ENCODE data around the gene MEG3. TPM values are rescaled to one million over a fixed set of nuclear protein-coding genes. Genes with fewer than 3 reads are reported as not detected.

Gene MEG3
- total and polyA plus RNA-seq, 2 of the 8 experiments (the other 6 are each of a cell fraction or from before 2014, with no cell fraction given): 0.17 to 1.1 TPM

GRCh38 chr14:100873096-100873482, 47.2 kb downstream of the MEG3 start:
- no peak overlapping the region for H3K27ac ChIP-seq (ENCODE audit: low read depth, low read length)
- no peaks in the 10 kb centered on the region for H3K23me2 ChIP-seq (ENCODE audit: low read depth, low read length)
- no peaks in the 10 kb centered on the region for H3K36me3 ChIP-seq (ENCODE audit: control insufficient read depth in 2 of 4, insufficient read depth in 4 of 4, low read length in 3 of 4)
- FAIRE-seq: no peak
- DNase-seq (ENCODE audit: low read depth in 1 of 2, low spot score in 2 of 2): no peak
- H3K27me3 ChIP-seq (replicated peaks in 1 of 4; ENCODE audit: control insufficient read depth in 3 of 4, extremely low read depth in 1 of 4, insufficient read depth in 3 of 4, low read length in 3 of 4): no peaks in the 10 kb centered on the region
- H3K4me1 ChIP-seq (replicated peaks in 1 of 4; ENCODE audit: control insufficient read depth in 3 of 4, insufficient read depth in 4 of 4, low read length in 3 of 4): peaks cover 0 to 2% (median 0%) of the 10 kb centered on the region in 4 experiments; a peak in 1 of 7 replicates
- H3K23ac ChIP-seq (ENCODE audit: insufficient read length): no peak overlapping the region
- H3K9ac ChIP-seq (replicated peaks in 1 of 4; ENCODE audit: extremely low read depth in 1 of 4, low read depth in 3 of 4, low read length in 3 of 4): no peak overlapping the region
- H3K79me2 ChIP-seq (ENCODE audit: control insufficient read depth in 1 of 2, insufficient read depth in 2 of 2, low read length in 2 of 2): no peaks in the 10 kb centered on the region
- H3K4me3 ChIP-seq (ENCODE audit: extremely low read depth in 1 of 4, insufficient read depth in 2 of 4, low read depth in 3 of 4, low read length in 4 of 4): no peak overlapping the region
- no CpG with 5 or more reads among the region's 3 CpGs for WGBS, 2 experiments (ENCODE audit: extremely low coverage in 1 of 2, insufficient coverage in 1 of 2, insufficient read length in 1 of 2, insufficient replicate concordance in 2 of 2, low coverage in 1 of 2, low lambda C conversion rate in 2 of 2, missing lambda C conversion rate in 1 of 2)
- no peak overlapping the region for H2AK5ac ChIP-seq (ENCODE audit: low read depth, low read length)
- H2BK15ac ChIP-seq (ENCODE audit: low read length): no peak overlapping the region
- ChIA-PET POLR2A (ENCODE audit: partially characterized antibody) (no interaction called here), CTCF (ENCODE audit: partially characterized antibody) (interaction anchor here (0.8 to 1.5 kb wide), 2 partner anchors 22 to 24 kb away, joined by 3 to 6 read pairs; no protein-coding TSS in a partner anchor)
- no peak overlapping the region for H2BK5ac ChIP-seq (ENCODE audit: low read depth, low read length)
- no peak overlapping the region for H2BK12ac ChIP-seq (ENCODE audit: low read depth, low read length)
- no peak overlapping the region for H3K14ac ChIP-seq (ENCODE audit: insufficient read length)
- H2BK120ac ChIP-seq (replicated peaks; ENCODE audit: low read depth, low read length): no peak overlapping the region
- no peak overlapping the region for H4K91ac ChIP-seq (replicated peaks; ENCODE audit: insufficient read length, low read length)
- no peaks in the 10 kb centered on the region for H4K20me1 ChIP-seq (replicated peaks in 1 of 2; ENCODE audit: control insufficient read depth in 1 of 2, insufficient read depth in 2 of 2, low read length in 2 of 2)
- no peak overlapping the region for H2BK20ac ChIP-seq (ENCODE audit: low read length)
- H4K5ac ChIP-seq (ENCODE audit: insufficient read length, low read depth, low read length): no peak overlapping the region
- H3K4ac ChIP-seq (replicated peaks; ENCODE audit: insufficient read length, low read depth, low read length): no peak overlapping the region
- no peak for TF ChIP-seq CBX8 (IDR thresholded peaks at IDR 0.05; ENCODE audit: borderline replicate concordance, low read depth, low read length)
- no peak for TF ChIP-seq TEAD4 (IDR thresholded peaks at IDR 0.05; ENCODE audit: low read depth, low read length)
- TF ChIP-seq RXRA (IDR thresholded peaks at IDR 0.05; ENCODE audit: insufficient read depth, low read depth, low read length): no peak
- no peak for TF ChIP-seq EZH2 (IDR thresholded peaks at IDR 0.05; ENCODE audit: low read depth, low read length, severe bottlenecking)
- TF ChIP-seq FOSL1 (IDR thresholded peaks at IDR 0.05; ENCODE audit: insufficient read depth, low read depth, low read length): no peak
- TF ChIP-seq BRCA1 (IDR thresholded peaks at IDR 0.05; ENCODE audit: low read depth, low read length): no peak
- TF ChIP-seq TBP (IDR thresholded peaks at IDR 0.05; ENCODE audit: low read depth, low read length): no peak
- no peak for TF ChIP-seq TAF1 (IDR thresholded peaks at IDR 0.05; ENCODE audit: low read depth, low read length)
- no peak for TF ChIP-seq EGR1 (IDR thresholded peaks at IDR 0.05; ENCODE audit: borderline replicate concordance, low read depth, low read length)
- H3K4me2 ChIP-seq (ENCODE audit: insufficient read depth in 1 of 2, low read depth in 2 of 2, low read length in 2 of 2): no peak overlapping the region
- no peaks in the 10 kb centered on the region for H3K79me1 ChIP-seq (ENCODE audit: low read depth, low read length)
- H4K8ac ChIP-seq (ENCODE audit: extremely low read depth, insufficient read depth, low read length): no peak overlapping the region
- 0 out of 4 replicates have a peak, but pooled peaks cover 0 to 4% of the 10 kb centered on the region in 2 experiments for H3K9me3 ChIP-seq (ENCODE audit: insufficient read depth in 2 of 2, low read depth in 1 of 2, low read length in 1 of 2)
- H2AFZ ChIP-seq (ENCODE audit: low read length): no peak overlapping the region
- no peak overlapping the region for H3K18ac ChIP-seq (ENCODE audit: extremely low read depth, low read length)
- no peak overlapping the region for H3K56ac ChIP-seq (replicated peaks; ENCODE audit: insufficient read length, low read depth, low read length)

All from H1 (cell line).